ENCODE results near the gene UBE2A.

- TF ChIP-seq EZH2 (IDR thresholded peaks at IDR 0.05; ENCODE audit: borderline replicate concordance, low read length), result no peak
- TF ChIP-seq CTCF (IDR thresholded peaks at IDR 0.05; ENCODE audit: low read length), result no peak
These were observed 50.1 kb downstream of the UBE2A start for GRCh38 chrX:119624417-119624816.

Measured in OCI-LY1 (cell line).